Endometrial microvascular endothelial cells (primary cell): ENCODE results near the gene TNFRSF8. TPM values are rescaled to one million over a fixed set of nuclear protein-coding genes. Genes with fewer than 3 reads are reported as not detected.

Experiments used
- in situ Hi-C: cut with HindIII; loops from 2 replicates; pipeline ENCODE4 v1.10.0; 2017; ENCODE audit warnings: low sequenced_read_pairs, low pct_unique_long_range_greater_than_20kb; ENCODE audit errors: inconsistent ontology term
- total RNA-seq: library from RNA; depleted of rRNA; stranded (reverse); fragments of >200 nt; gene quantifications from one replicate; pipeline ENCODE4 v1.2.3, GENCODE V29; 2015; ENCODE audit errors: inconsistent ontology term

The TNFRSF8 gene
- total RNA-seq, 1 donor from 2014 or later = not detected

- in situ Hi-C loops = no loop called here
Measured at GRCh38 chr1:12163210-12163609, 100.1 kb downstream of the TNFRSF8 start.

- in situ Hi-C loops = no loop called here
Measured at GRCh38 chr1:12164210-12164609, 101.1 kb downstream of the TNFRSF8 start.

- in situ Hi-C loops = no loop called here
Measured at GRCh38 chr1:12165342-12165741, 102.2 kb downstream of the TNFRSF8 start.

- in situ Hi-C loops = no loop called here
Measured at GRCh38 chr1:12166834-12167492, 103.9 kb downstream of the TNFRSF8 start, which contains the start of gene TNFRSF1B. Gene TNFRSF1B (plus strand): TSS chr1:12166991. CDS start chr1:12167092, 101 bp downstream.

GRCh38 chr1:12167493-12168429 is 104.7 kb downstream of the TNFRSF8 start:
- in situ Hi-C loops = no loop called here

GRCh38 chr1:12168451-12169160 is 105.5 kb downstream of the TNFRSF8 start:
- in situ Hi-C loops = no loop called here

- in situ Hi-C loops = no loop called here
Measured at GRCh38 chr1:12169442-12170135, 106.5 kb downstream of the TNFRSF8 start.

- in situ Hi-C loops = no loop called here
Measured at GRCh38 chr1:12170263-12170671, 107.2 kb downstream of the TNFRSF8 start.

GRCh38 chr1:12171206-12172041 is 108.3 kb downstream of the TNFRSF8 start:
- in situ Hi-C loops = no loop called here

- in situ Hi-C loops = no loop called here
Measured at GRCh38 chr1:12172042-12172851, 109.1 kb downstream of the TNFRSF8 start.

GRCh38 chr1:12173041-12173509 is 110.0 kb downstream of the TNFRSF8 start:
- in situ Hi-C loops = no loop called here

- in situ Hi-C loops = no loop called here
Measured at GRCh38 chr1:12173631-12174121, 110.6 kb downstream of the TNFRSF8 start.

- in situ Hi-C loops = no loop called here
Measured at GRCh38 chr1:12174924-12175810, 112.1 kb downstream of the TNFRSF8 start.

GRCh38 chr1:12176298-12177118 is 113.4 kb downstream of the TNFRSF8 start:
- in situ Hi-C loops = no loop called here
